Activated CD4-positive, CD25-positive, alpha-beta regulatory T cell treated with anti-CD3 and anti-CD28 coated beads, Interleukin-2, amount 50 U/mL, for 24 hours (primary cell): ENCODE results near the gene SAMD4B.
"Not testable (repeated sequence)": the region's sequence is repeated elsewhere in the genome, so short reads cannot be mapped to it uniquely, and the experiment has no call there.

Experiments used
- ATAC-seq, 2 donors: fragments of 150-1000 bp; cut with Tn5 transposase; one replicate each; pipeline ENCODE4 v1.10.0; 2021; ENCODE audit warnings: mild to moderate bottlenecking in 1 of 2, moderate library complexity in 1 of 2

The SAMD4B gene

DNA sequence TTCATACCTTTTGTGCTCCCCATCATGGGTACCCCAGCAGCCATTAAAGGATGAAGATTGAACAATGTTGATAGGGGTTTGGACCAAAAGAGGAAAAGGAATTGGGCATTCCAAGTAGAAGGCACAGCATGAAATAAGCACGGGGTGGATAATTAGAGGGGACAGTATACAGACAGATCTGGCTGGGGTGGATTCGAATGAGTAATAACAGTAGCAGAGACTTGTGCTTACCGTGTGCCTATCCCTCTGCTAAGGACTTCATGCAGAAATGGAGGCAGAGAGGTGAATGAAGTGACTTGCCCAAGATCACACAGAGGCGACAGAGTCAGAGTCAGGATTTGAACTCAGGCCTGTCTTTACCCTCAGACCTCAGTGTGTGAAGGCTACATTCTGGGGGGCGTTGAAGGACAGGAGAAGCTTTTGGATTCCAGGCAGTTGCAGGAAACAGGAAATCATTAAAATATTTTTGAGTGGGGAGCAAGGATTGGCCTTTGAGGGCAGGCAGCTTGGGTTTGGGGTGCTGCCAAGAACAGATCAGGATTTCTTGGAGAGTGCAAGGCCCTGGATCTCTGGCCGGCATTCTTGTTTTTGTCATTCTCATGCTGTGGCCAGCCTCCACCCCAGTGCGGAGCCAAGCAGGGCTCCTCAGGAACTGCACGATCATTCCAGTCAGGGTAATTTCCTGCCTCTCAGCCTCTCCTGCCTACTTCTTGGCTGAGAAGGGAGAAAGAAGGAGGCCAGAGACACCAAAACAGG lies 30.0 kb downstream of the SAMD4B start:
- no peak for ATAC-seq

DNA sequence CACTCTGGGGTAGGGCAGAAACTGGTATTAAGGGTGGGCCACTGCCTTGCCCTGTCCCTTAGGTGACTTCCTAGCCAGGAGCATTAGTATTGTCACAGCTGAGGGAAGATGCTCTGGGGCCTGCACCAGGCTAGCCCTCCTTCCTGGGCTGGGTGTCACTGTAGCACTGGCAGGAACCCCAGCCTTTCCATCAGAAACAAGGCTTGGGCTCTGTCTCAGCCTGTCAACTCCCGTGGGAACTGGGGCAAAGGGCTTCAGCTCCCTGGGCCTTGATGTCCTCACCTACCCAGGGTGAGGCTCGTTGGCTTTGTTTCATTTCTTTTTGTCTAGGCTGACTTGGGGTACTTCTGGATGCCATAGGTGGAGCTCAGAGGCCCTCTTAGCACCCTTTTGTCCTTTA lies 30.7 kb downstream of the SAMD4B start:
- no peak for ATAC-seq

DNA sequence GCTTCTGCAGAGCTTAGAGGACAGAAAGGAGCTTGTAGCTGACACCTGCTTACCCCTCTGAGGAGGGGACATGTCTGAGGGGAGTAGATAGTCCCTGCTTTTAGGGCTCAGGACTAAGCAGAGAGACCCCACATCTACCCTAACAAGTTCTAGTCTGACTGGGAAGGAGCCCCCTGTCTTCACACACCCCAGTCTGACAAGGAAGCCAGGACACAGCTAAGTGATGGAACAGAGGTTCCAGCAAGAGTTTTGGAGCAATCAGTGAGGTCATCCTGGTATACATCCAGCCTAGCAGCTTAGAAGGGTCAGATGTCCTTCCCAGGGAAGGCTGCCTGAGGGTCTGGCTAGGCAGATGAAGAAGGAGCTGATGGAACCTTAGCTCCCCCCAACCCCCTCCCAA lies 33.7 kb downstream of the SAMD4B start:
- no peak for ATAC-seq

DNA sequence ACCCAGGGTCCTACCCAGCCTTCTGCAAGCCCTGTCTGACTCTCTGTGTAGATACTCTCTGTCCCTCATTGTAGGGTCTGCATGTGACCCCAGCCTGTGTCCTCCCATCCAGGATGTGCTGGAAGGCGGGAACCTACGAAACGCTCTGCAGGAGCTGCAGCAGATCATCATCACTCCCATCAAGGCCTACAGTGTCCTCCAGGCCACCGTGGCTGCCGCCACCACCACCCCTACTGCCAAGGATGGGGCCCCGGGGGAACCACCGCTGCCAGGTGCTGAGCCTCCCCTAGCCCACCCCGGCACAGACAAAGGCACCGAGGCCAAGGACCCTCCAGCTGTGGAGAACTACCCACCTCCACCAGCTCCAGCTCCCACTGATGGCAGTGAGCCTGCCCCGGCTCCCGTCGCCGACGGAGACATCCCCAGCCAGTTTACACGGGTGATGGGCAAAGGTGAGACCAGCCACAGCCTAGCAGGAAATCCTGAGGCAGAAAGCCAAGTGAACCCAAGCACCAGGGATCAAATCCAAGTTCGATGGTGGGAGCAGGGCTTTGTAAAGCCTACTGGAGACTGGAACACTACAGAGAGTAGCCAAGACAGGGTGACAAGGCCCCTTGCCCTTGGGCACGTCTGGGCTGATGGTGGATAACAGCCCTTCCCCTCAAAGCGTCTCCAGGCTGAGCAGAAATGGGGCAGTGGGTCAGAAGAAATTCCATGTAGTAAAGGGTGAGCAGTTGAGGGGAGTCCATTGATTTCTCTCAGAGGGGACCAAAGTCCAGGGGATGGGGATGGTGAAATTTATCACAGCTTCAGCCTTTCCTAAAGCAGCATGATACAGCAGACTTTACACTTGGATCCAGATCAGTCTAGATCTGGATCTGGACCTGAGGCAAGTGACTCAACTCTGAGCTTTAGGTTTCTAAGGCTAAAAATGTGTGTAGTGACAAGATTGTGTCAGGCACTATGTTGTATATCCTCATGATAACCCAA lies 35.4 kb downstream of the SAMD4B start:
- no peak for ATAC-seq

DNA sequence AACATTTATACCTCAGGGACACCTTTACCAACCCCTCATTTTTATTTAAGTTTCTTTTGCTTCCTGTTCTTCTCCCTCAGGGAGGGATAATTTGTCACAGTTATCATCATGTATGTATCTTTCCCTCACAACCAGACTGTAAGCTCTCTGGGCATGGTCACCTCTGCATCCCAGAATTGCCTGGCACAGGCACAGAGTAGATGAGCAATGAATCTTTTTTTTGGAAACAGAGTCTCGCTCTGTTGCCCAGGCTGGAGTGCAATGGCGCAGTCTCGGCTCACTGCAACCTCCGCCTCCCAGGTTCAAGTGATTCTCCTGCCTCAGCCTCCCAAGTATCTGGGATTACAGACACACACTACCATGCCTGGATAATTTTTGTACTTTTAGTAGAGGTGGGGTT lies 37.1 kb downstream of the SAMD4B start:
- ATAC-seq = not testable (repeated sequence)

DNA sequence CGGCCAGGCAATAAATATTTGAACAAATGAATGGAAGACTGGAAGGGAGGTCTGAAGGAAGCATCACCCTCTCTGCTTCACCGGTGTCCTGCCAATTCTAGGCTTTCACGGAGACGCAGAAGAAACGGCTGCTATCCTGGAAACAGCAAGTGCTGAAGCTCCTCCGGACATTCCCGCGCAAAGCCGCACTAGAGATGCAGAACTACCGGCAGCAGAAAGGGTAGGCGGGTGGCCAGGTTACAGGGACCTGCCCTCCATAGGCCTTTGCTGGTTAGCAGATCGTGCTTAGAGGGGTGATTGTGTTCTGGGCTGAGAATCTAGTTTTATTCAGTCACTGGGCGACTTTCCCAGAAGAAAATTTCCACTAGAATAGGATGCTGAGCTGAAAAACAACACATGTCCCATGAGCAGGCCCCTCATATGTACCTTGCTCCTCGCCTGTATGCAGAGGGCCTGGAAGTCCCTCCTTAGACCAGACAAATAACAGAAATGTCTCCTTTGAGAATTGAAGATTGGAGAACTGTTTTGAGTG lies 37.7 kb downstream of the SAMD4B start:
- no peak for ATAC-seq

DNA sequence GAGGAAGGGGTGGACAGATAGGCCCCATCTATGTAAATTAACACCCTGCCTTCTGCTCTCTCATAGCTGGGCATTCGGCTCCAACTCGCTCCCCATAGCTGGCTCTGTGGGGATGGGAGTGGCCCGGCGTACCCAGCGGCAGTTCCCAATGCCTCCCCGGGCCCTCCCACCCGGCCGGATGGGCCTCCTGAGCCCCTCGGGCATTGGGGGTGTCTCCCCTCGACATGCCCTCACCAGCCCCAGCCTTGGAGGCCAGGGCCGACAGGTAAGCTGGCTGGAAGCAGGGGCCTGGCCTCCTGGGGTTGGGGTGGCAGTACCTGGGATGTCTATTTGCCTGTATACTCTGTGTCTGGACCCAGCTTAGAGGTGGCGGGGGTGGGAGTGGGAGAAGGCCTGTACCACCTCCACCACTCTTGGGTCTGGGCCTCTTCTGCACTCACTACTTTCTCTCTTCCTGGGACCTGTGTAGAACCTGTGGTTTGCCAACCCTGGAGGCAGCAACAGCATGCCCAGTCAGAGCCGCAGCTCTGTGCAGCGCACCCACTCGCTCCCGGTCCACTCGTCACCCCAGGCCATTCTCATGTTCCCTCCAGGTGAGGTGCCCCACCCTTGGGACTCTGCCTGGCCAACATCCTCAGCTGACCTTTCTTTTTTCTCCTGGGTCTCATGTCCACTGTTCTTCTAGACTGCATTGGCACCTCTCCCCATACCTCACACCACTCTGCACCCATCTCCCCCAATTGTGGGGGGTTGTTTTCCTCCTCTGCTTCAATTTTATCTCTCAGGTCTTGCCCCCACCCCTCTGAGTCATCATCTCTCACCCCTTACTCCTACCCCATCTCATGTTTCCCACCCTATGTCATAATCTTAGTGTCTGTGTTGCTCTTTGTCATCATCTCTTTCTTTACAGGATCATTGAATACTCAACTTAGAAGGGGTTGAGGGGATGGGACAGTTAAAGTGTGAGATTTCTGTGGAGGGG lies 38.6 kb downstream of the SAMD4B start:
- ATAC-seq = no peak

DNA sequence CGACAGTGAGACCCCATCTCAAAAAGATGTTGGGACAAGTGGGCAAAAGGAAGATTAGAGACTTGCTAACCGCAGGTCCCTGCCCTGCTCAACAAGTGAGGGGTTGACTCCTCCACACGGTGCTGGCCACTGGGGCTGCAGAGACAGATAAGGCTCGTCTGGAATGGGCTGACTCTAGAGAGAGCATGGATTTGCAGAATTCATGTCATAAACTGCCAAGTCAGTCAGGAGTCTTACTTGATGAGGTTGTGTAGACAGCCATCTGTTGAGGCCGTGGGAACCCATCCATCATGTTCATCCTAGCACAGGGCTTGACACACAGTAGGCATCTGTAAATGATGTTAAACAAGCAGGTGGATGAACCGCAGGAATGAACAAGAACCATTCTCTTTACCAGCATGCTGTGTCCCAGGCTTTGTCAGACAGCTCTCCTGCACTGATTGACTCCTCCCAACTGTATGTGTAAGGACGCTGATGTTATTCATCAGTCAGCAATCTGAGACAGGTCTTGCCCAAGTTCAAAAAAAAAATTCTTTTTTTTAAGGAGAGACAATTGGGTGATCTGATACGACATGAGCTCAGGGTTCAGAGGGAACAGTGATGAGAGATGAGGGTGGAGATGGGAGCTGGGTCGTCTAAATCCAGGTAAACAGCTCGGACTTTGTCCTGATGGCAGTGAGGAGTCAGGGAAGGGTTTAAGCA lies 39.8 kb downstream of the SAMD4B start:
- no peak for ATAC-seq

DNA sequence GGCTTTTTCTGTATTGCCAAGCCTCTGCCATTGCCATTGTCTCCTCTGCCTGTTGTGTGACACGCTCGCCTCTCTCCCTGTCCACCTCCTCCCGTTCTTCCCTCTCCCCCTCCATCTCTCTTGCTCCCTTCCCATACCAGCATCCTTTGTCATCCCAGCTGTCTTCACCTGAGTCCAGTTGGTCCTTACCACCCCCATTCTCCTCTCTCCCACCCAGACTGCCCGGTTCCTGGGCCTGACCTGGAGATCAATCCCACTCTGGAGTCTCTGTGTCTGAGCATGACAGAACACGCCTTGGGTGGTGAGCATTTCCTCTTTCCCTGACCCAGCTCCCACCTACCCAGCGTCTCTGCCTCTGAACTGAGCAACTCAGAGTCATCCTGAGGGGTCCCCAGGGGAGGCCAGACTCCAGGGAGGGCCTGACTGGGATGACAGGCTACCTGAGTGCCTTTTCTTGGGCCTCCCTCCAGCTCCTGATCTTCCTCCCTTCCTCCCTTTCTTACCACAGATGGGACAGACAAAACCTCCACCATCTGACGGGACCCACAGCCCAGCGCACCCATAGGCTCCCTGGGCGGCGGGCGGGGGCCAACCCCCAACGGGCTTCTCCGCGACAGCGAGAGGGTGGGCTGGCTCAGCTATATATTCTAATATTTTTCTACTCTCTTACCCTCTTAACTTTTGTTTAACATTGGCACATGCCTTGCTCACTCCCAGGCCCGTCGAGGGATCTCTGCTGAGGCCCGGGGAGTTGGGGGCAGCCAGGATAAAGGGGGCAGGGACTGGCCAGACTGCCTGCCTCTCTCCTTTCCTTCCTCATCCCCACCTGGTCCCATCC lies 41.0 kb downstream of the SAMD4B start:
- no peak for ATAC-seq

DNA sequence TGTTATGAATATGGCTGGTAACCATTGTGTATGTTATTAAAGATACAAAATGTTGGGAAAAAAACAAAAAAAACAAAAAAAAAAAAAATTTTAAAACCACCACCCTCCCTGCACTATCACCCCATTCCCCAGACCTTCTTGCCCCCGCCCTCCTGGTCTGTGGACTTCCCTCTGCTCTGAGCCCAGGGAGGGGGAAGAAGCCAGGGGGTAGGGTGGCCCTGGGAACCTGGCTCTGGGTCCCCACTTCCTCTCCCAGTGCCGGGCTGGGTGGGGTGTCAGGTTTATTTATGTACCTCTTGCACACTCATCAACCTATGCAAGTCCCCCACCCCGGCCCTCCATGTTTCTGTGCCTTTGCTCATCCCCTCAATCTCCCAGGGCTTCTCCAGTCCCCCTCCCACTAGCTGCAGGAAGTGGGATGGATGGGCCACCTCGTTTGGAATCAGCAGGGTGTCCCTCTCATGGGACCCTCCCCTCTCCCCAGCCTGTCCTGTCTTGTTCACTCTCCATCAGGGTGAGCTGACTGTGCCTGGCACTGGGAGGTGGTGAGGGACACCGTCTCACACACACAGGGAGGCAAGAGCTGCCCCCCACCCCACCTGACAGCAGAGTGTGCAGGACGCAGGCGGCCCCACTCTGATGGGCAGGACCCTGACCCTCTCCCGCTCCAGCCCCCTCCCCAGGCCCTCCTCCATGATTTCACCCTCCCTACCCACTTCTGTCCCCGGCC lies 42.8 kb downstream of the SAMD4B start:
- ATAC-seq = no peak

DNA sequence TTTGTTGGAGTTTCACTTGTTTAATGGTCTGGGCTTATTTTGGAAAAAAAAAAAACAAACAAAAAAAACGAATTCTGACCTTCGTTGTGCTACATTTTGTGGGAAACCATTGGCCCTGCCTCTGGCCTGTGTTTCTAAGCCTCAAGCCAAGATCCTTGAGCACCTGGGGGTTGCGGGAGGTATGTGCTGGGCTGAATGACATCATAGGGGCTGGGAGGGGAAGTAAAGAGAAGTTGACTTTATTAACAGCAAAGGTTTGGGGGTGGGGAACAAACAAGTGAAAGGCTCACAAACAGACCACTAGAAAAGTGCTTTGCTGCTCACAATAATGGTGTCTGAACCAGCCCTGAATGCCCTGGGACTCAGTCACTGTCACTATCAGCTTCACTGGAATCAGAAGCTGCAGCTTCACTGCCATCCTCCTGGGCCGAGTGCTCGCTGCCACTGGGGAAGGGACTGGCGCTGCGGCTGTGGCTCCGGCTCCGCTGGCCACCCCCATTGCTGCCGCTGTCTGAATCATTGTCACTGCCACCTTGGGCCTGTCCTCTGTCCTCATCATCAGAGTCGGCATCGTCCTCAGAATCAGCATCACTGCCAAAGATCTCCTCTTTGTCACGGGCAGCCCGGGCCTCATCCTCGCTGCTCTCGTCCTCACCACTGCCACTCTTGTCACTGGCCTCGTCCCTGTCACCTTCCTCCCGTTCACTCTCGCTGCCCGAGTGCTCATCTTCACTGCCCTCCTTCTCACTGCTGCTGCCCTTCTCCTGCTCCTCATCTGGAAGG lies 43.6 kb downstream of the SAMD4B start:
- ATAC-seq = no peak

DNA sequence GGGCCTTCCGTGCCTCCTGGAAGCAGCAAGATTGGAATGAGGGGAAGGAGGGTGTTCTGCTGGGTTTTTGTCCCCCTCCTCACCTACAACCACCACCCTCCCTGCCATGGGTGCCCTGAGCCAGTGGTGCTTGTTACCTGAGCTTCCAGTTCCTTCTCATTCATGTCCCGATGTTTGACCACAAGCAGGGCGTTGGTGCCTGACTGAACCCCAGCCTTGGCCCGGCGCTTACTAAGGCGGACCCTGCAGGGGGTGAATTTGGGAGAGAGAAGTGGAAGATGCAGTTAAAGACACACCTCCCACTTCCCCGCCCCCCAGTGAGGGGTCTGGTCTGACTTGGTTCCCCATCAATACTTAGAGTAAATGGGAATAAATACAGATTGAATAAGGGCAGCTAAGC lies 44.3 kb downstream of the SAMD4B start:
- ATAC-seq = no peak

DNA sequence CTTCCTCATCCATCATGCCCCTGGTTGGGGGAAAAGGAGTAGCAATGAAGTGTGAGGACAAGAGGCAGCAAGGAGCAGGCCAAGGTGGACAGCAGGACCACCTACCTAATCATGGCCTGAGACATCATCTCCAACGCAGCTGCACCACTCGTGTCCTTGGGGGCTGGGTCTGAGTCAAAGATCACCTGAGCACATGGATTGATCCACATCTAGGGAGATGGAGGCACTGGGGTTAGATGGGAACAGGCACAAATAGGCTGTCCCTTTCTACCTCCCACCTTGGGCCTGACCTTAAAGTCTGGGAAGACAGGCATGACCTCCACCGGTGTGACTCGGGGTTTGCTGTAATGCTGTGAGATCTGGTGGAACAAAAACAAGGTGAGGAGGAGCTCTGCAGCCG lies 46.4 kb downstream of the SAMD4B start:
- no peak for ATAC-seq

DNA sequence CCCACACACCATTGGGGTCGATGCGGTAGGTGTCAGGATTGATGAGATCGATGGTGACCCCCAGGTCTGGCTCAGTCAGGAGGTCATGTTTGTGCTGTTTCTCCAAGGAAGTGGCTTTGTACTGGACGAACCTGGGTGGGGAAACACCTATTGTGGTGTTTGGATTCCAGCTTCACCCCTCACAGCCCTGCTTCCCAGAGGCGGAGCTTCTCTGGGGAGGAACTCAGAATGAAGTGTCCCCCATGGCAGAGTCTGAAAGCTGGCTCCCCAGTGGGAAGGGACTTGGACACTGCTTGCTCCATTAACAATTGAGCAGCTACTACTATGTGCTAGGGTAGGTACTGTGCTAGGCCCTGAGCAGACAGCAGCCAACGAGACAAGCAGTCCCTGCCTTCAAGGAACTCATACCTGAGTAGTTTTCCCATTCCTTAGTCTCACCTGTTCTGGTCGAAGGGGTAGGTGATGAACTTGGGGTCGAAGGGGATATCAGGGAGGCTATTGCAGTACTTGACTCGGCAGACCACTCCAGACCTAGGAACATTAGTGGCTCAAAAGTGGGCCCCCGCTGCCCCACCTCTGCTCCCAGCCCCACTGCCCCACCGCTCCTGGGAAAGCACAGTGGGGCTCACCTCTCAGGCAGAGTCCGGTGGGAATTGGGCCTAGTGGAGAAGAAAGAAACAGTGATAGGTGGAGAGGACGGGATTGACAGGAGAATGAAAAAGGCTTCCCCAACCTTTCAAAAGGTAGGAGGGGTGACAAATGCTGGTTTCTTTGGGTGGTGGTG lies 47.6 kb downstream of the SAMD4B start:
- ATAC-seq = no peak

DNA sequence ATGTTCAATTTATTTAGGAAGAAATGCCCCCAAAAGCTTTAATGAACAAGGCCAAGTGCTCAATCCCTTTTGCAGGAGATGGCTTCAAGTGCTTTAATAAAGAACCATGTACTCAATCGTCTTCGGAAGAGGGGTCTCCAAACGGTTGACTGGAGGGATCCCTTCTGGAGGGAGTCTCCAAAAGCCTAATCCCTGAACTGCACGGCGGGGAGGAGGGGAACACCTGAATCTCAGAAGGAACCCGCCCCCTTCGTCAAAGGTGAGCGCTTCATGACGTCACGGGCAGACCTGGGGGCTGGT lies 48.2 kb downstream of the SAMD4B start:
- no peak for ATAC-seq

DNA sequence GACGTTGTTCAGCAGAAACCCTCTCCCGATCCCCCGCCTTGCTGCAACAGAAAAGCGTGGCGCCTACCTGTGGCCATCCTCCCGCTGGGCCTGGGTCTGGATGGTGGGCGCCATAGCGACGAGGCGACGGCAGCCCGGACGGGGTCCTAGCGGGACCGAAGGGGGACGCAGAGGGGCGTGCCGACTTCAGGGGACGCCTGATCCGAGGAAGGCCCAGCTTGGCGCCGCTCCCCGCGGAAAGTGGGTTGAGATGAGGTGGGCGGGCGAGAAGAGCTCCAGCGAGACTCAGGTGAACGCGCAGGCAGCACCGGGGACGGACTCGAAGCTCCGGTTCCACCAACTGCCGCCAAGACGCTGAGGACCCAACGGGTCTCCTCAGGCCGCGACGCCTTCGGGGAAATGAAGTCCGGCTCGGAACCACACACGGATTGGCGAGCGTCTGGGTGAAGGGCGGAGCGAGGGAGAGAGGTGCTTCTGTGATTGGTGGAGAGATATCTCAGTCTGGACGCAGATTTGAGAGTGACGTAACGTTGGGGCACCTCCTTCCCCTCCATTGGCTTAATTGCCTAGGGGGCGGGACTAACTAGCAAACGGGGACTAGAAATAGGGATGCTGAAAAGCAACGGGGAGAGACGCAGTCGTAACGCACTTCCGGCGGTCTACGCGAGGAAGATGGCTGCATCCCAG lies 48.7 kb downstream of the SAMD4B start, which contains the start of the genes MED29 and PAF1:
Gene MED29, plus strand, starts transcription at position 628 of the 687 bp plus-strand sequence. Its CDS starts 45 bp downstream, at position 673.
Gene PAF1, minus strand, starts transcription at position 356 of the 687 bp plus-strand sequence. Its CDS starts 242 bp downstream, at position 114.
- ATAC-seq = peak; percentile 95 to 96
